Kidney (tissue), 14 donors: ENCODE measurements around the gene APEX2. TPM values are rescaled to one million over a fixed set of nuclear protein-coding genes. Genes with fewer than 3 reads are reported as not detected.

Source experiments
- DNase-seq, 5 donors: peaks; one replicate each; pipeline ENCODE4 v3.0.0-alpha.2; 2013 to 2020
- FAIRE-seq: peaks from 2 replicates; lab custom pipeline; 2012; peaks lifted over from hg19 to GRCh38; lab: Jason Lieb, UNC
- H3K27ac ChIP-seq, 2 donors: one replicate each; pipeline ENCODE4 v1.7.0; 2013; ENCODE audit warnings: low read depth in 2 of 2, low read length in 2 of 2, inconsistent platforms in 1 of 2
- H3K27me3 ChIP-seq: one replicate; pipeline ENCODE4 v1.7.1; 2013; ENCODE audit warnings: low read length, inconsistent platforms; ENCODE audit not compliant: control insufficient read depth, insufficient read depth
- H3K36me3 ChIP-seq, 3 donors: one replicate each; pipeline versions ENCODE4 v1.7.0 to v1.7.1; 2013; ENCODE audit warnings: low read length in 3 of 3, control low read depth in 1 of 3, inconsistent platforms in 1 of 3; ENCODE audit not compliant: insufficient read depth in 3 of 3, control insufficient read depth in 2 of 3
- H3K4me1 ChIP-seq, 3 donors: one replicate each; pipeline versions ENCODE4 v1.7.0 to v1.7.1; 2013; ENCODE audit warnings: low read length in 3 of 3, inconsistent platforms in 1 of 3, low read depth in 1 of 3; ENCODE audit not compliant: control insufficient read depth in 2 of 3, insufficient read depth in 2 of 3
- H3K4me3 ChIP-seq, 3 donors: one replicate each; pipeline versions ENCODE4 v1.7.0 to v1.8.1; 2013; ENCODE audit warnings: low read length in 3 of 3, control low read depth in 1 of 3, inconsistent platforms in 1 of 3
- H3K9ac ChIP-seq, 3 donors: one replicate each; pipeline versions ENCODE4 v1.7.0 to v1.7.1; 2013; ENCODE audit warnings: low read length in 3 of 3, control low read depth in 1 of 3, inconsistent platforms in 1 of 3
- H3K9me3 ChIP-seq, 3 donors: one replicate each; pipeline versions ENCODE4 v1.7.0 to v1.7.1; 2013; ENCODE audit warnings: low read length in 3 of 3, control low read depth in 1 of 3, inconsistent platforms in 1 of 3; ENCODE audit not compliant: control insufficient read depth in 2 of 3, insufficient read depth in 1 of 3
- CTCF ChIP-seq: IDR thresholded peaks from 3 replicates; pipeline ENCODE4 v1.5.1; 2012; ENCODE audit warnings: mild to moderate bottlenecking, moderate library complexity, borderline replicate concordance; ENCODE audit not compliant: insufficient read depth; ENCODE audit errors: extremely low read depth
- intact Hi-C: fragments of 100-400 bp; cut with DNase I; formaldehyde crosslinking; loops from one replicate; pipeline ENCODE4 v1.11.1; 2022
- polyA plus RNA-seq: library from polyadenylated mRNA; stranded (reverse); fragments of 350-450 nt; fragmentation: Illumina TruSeq; extraction: RNeasy Lipid Tissue Mini Kit (QIAGEN cat#74804); gene quantifications from one replicate; pipeline ENCODE4 v1.2.3, GENCODE V29; 2014; ENCODE audit warnings: low read depth, low replicate concordance; ENCODE audit not compliant: insufficient read depth
- total RNA-seq: library from RNA; stranded (reverse); fragmentation: NEBNext Ultra II Directional; extraction: Animal tissue kit (Norgen Biotek cat#: 25700); gene quantifications from one replicate; pipeline ENCODE4 v1.2.1, GENCODE V29; 2021
- donor health status: control.
- donor health status: control.
- donor health status: control.
- donor health status: control.
- donor health status: control.
- donor health status: DM: yes; HTN: yes; CAD: no.
- donor health status: Normal renal cell carcinoma (clear cell type).

The APEX2 gene
- total and polyA plus RNA-seq, 2 donors from 2014 or later: 15.9 to 16.9 TPM

- DNase-seq (no peak), FAIRE-seq (no peak)
- H3K27me3 ChIP-seq: no peaks in the 10 kb centered on the region
- no peak for TF ChIP-seq CTCF
- no peaks in the 10 kb centered on the region for H3K36me3 ChIP-seq
- no peaks in the 10 kb centered on the region for H3K4me1 ChIP-seq
- no peak overlapping the region for H3K27ac ChIP-seq
- intact Hi-C loops: no loop called here
- H3K9ac ChIP-seq: no peak overlapping the region
- H3K4me3 ChIP-seq: no peak overlapping the region
- H3K9me3 ChIP-seq: no peaks in the 10 kb centered on the region
These were observed 38.4 kb upstream of the APEX2 start for GRCh38 chrX:54961750-54962149.

- Histone ChIP-seq H3K36me3 (no peaks in the 10 kb centered on the region), H3K9me3 (no peaks in the 10 kb centered on the region), H3K4me1 (no peaks in the 10 kb centered on the region), H3K27me3 (no peaks in the 10 kb centered on the region), H3K27ac (no peak overlapping the region), H3K4me3 (no peak overlapping the region), H3K9ac (no peak overlapping the region)
- TF ChIP-seq CTCF: no peak
- DNase-seq: no peak
- intact Hi-C loops: no loop called here
- FAIRE-seq: no peak
These were observed 35.2 kb upstream of the APEX2 start for GRCh38 chrX:54964766-54965497.

GRCh38 chrX:54977387-54977786 is 22.8 kb upstream of the APEX2 start:
- no peaks in the 10 kb centered on the region for H3K4me1 ChIP-seq
- H3K27me3 ChIP-seq: no peaks in the 10 kb centered on the region
- DNase-seq (no peak), FAIRE-seq (peak; percentile 74)
- intact Hi-C loops: no loop called here
- H3K9me3 ChIP-seq: no peaks in the 10 kb centered on the region
- H3K36me3 ChIP-seq: no peaks in the 10 kb centered on the region
- no peak for TF ChIP-seq CTCF
- H3K27ac ChIP-seq: no peak overlapping the region
- no peak overlapping the region for H3K9ac ChIP-seq
- H3K4me3 ChIP-seq: no peak overlapping the region
